ENCODE measurements around the gene RYR2.

GRCh38 chr1:237244778-237245177, 202.8 kb downstream of the RYR2 start:
- TF ChIP-seq EP300 (IDR thresholded peaks at IDR 0.05; ENCODE audit: low read depth): no peak
- no peak for TF ChIP-seq POLR2A (IDR thresholded peaks at IDR 0.05)
- no peak for TF ChIP-seq CTCF (IDR thresholded peaks at IDR 0.05)
